Right cardiac atrium (tissue), 5 donors: Measurements from ENCODE around the gene ATP6V1B1. TPM values are rescaled to one million over a fixed set of nuclear protein-coding genes. Genes with fewer than 3 reads are reported as not detected.
A peak's percentile ranks its signal among the peaks of the same experiment; 100 is the strongest.

Experiments used
- ATAC-seq, 2 donors: fragments of 200-7000 bp; cut with Tn5 transposase; one replicate each; pipeline versions ENCODE4 v1.8.0 to v1.9.1; 2020; ENCODE audit warnings: moderate library complexity in 2 of 2, mild to moderate bottlenecking in 1 of 2
- DNase-seq, 3 donors: peaks; one replicate each; pipeline ENCODE4 v3.0.0-alpha.2; 2020
- H3K27ac ChIP-seq: one replicate; pipeline ENCODE4 v1.5.1; 2013; ENCODE audit warnings: mild to moderate bottlenecking, low read length, control low read depth, moderate library complexity
- H3K27me3 ChIP-seq: one replicate; pipeline ENCODE4 v1.6.1; 2013; ENCODE audit not compliant: control insufficient read depth, insufficient read depth
- H3K4me1 ChIP-seq: one replicate; pipeline ENCODE4 v1.6.1; 2013; ENCODE audit warnings: low read length; ENCODE audit not compliant: control insufficient read depth, insufficient read depth
- H3K4me3 ChIP-seq: one replicate; pipeline ENCODE4 v1.5.1; 2013; ENCODE audit warnings: low read length, control low read depth
- H3K9me3 ChIP-seq: one replicate; pipeline ENCODE4 v1.6.1; 2013; ENCODE audit warnings: low read length; ENCODE audit not compliant: control insufficient read depth
- WGBS: extraction: QIAGEN DNeasy Blood & Tissue Kit; methylation state at CpG from one replicate; pipeline ENCODE4 v1.1.7; 2013; 5-methylcytosine and 5-hydroxymethylcytosine counted together
- intact Hi-C, 4 donors: fragments of 100-400 bp; cut with DNase I; formaldehyde crosslinking; loops; one replicate each; pipeline versions ENCODE4 v1.11.0 to v1.14.0; 2022 to 2023
- polyA plus RNA-seq: library from polyadenylated mRNA; stranded (reverse); fragments of 200-250 nt; gene quantifications from one replicate; pipeline ENCODE4 v1.2.3, GENCODE V29; 2013
- total RNA-seq, 4 donors: library from RNA; stranded (reverse); fragmentation: NEBNext Ultra II Directional; extraction: Animal tissue kit (Norgen Biotek cat#: 25700); gene quantifications; one replicate each; pipeline ENCODE4 v1.2.1, GENCODE V29; 2021
- donor health status: healthy with polysubstance abuse.
- donor health status: DM: no; HTN: yes; CAD: no.
- donor health status: DM: no; HTN: no; CAD: no.
- donor health status: DM: no; HTN: yes; CAD: no; lungs with severe emphysema.
- donor health status: DM: yes; HTN: yes; CAD: no.

ATP6V1B1 gene
- total and polyA plus RNA-seq, 5 donors, result 0.26 to 0.93 (median 0.84) TPM; not detected in 2

- ATAC-seq, result no peak
Measured at GRCh38 chr2:70986499-70987189, 50.9 kb downstream of the ATP6V1B1 start.

GRCh38 chr2:70987386-70987785 lies 51.7 kb downstream of the ATP6V1B1 start:
- no peak for DNase-seq
- intact Hi-C loops, result loop anchor here in 1 of 4 donors (5.0 kb wide), 1 partner anchor 295 kb away; no protein-coding TSS in a partner anchor
- Histone ChIP-seq H3K4me1 (no peaks in the 10 kb centered on the region), H3K4me3 (no peak overlapping the region), H3K27me3 (no peaks in the 10 kb centered on the region), H3K9me3 (no peaks in the 10 kb centered on the region), H3K27ac (no peak overlapping the region)
- ATAC-seq, result no peak
- 53% methylated on average over 1 of the region's 1 CpG for whole genome bisulfite sequencing

More at GRCh38 chr2:70986499-70987189, 50.9 kb downstream of the ATP6V1B1 start:
- 80% methylated on average over 4 of the region's 4 CpGs for WGBS
- H3K9me3 ChIP-seq, result no peaks in the 10 kb centered on the region
- no peak overlapping the region for H3K4me3 ChIP-seq
- H3K27me3 ChIP-seq, result no peaks in the 10 kb centered on the region
- intact Hi-C loops, result loop anchor here in 1 of 4 donors (5.0 kb wide), 1 partner anchor 294 kb away; no protein-coding TSS in a partner anchor
- DNase-seq, result no peak
- no peaks in the 10 kb centered on the region for H3K4me1 ChIP-seq
- no peak overlapping the region for H3K27ac ChIP-seq

- Histone ChIP-seq H3K4me3 (no peak overlapping the region), H3K9me3 (no peaks in the 10 kb centered on the region), H3K27me3 (no peaks in the 10 kb centered on the region), H3K4me1 (peaks cover 4% of the 10 kb centered on the region), H3K27ac (no peak overlapping the region)
- 48% methylated on average over 4 of the region's 4 CpGs for WGBS
- intact Hi-C loops, result loop anchor here in 1 of 4 donors (5.0 kb wide), 1 partner anchor 296 kb away; no protein-coding TSS in a partner anchor
- peak in 1 of 2 donors; percentile 22 for ATAC-seq
- DNase-seq, result peak; percentile 58 to 87 (median 85)
Measured at GRCh38 chr2:70988151-70988550, 52.5 kb downstream of the ATP6V1B1 start.

GRCh38 chr2:70988726-70989648 lies 53.3 kb downstream of the ATP6V1B1 start:
- 91% methylated on average over 16 of the region's 16 CpGs for WGBS
- no peak overlapping the region for H3K27ac ChIP-seq
- H3K27me3 ChIP-seq, result no peaks in the 10 kb centered on the region
- H3K4me1 ChIP-seq, result peaks cover 9% of the 10 kb centered on the region
- no peak overlapping the region for H3K4me3 ChIP-seq
- ATAC-seq, result no peak
- DNase-seq, result no peak
- intact Hi-C loops, result loop anchor here in 1 of 4 donors (5.0 kb wide), 1 partner anchor 297 kb away; no protein-coding TSS in a partner anchor
- no peaks in the 10 kb centered on the region for H3K9me3 ChIP-seq

GRCh38 chr2:70990216-70990615 lies 54.5 kb downstream of the ATP6V1B1 start:
- ATAC-seq (no peak), DNase-seq (no peak)
- intact Hi-C loops, result no loop called here
- 80% methylated on average over 5 of the region's 5 CpGs for WGBS
- Histone ChIP-seq H3K4me3 (no peak overlapping the region), H3K4me1 (peaks cover 9% of the 10 kb centered on the region), H3K27me3 (no peaks in the 10 kb centered on the region), H3K9me3 (no peaks in the 10 kb centered on the region), H3K27ac (no peak overlapping the region)

GRCh38 chr2:70991142-70991541 lies 55.4 kb downstream of the ATP6V1B1 start:
- Histone ChIP-seq H3K9me3 (no peaks in the 10 kb centered on the region), H3K27me3 (no peaks in the 10 kb centered on the region), H3K4me3 (no peak overlapping the region), H3K27ac (no peak overlapping the region), H3K4me1 (peaks cover 9% of the 10 kb centered on the region)
- no peak for ATAC-seq
- intact Hi-C loops, result no loop called here
- 85% methylated on average over 5 of the region's 5 CpGs for WGBS
- DNase-seq, result no peak

GRCh38 chr2:70991742-70992141 lies 56.0 kb downstream of the ATP6V1B1 start:
- 86% methylated on average over 9 of the region's 9 CpGs for WGBS
- H3K27me3 ChIP-seq, result no peaks in the 10 kb centered on the region
- ATAC-seq (no peak), DNase-seq (no peak)
- H3K4me1 ChIP-seq, result peaks cover 9% of the 10 kb centered on the region
- H3K9me3 ChIP-seq, result no peaks in the 10 kb centered on the region
- no peak overlapping the region for H3K4me3 ChIP-seq
- intact Hi-C loops, result no loop called here
- H3K27ac ChIP-seq, result no peak overlapping the region

GRCh38 chr2:70992945-70993853 lies 57.5 kb downstream of the ATP6V1B1 start:
- Histone ChIP-seq H3K4me3 (peak overlapping the region; percentile 86), H3K27me3 (no peaks in the 10 kb centered on the region), H3K9me3 (no peaks in the 10 kb centered on the region), H3K27ac (no peak overlapping the region), H3K4me1 (peaks cover 9% of the 10 kb centered on the region)
- intact Hi-C loops, result no loop called here
- no peak for ATAC-seq
- WGBS, result 87% methylated on average over 12 of the region's 12 CpGs
- no peak for DNase-seq

GRCh38 chr2:70994009-70994698 lies 58.5 kb downstream of the ATP6V1B1 start:
- DNase-seq, result peak in 1 of 3 donors; percentile 32
- intact Hi-C loops, result no loop called here
- WGBS, result under 1% methylated on average over 49 of the region's 49 CpGs

More at GRCh38 chr2:70994009-70994698, 58.5 kb downstream of the ATP6V1B1 start:
- Histone ChIP-seq H3K9me3 (no peaks in the 10 kb centered on the region), H3K27ac (peak overlapping the region; percentile 56), H3K4me3 (peak overlapping the region; percentile 86), H3K27me3 (no peaks in the 10 kb centered on the region), H3K4me1 (peaks cover 9% of the 10 kb centered on the region)
- peak; percentile 25 to 30 for ATAC-seq
